Measurements from ENCODE around the gene ZCCHC2.

- no peak for TF ChIP-seq CTCF (IDR thresholded peaks at IDR 0.05; ENCODE audit: insufficient read depth, low read length, poor library complexity, severe bottlenecking)
- no peak for TF ChIP-seq EZH2phosphoT487 (conservative IDR thresholded peaks at IDR 0.05; ENCODE audit: low read length)
Observed at GRCh38 chr18:62555135-62555534, 32.3 kb downstream of the ZCCHC2 start.

All from SU-DHL-6 (cell line).